K562 (cell line): ENCODE measurements around the gene PLCB1. TPM values are rescaled to one million over a fixed set of nuclear protein-coding genes. Genes with fewer than 3 reads are reported as not detected.

ENCODE experiments used
- ATAC-seq: fragments of 200-7000 bp; cut with Tn5 transposase; 3 replicates; pipeline ENCODE4 v1.9.1; 2020; ENCODE audit warnings: moderate library complexity
- BruUV-seq: library from RNA; stranded (reverse); fragments of 400-500 nt; replicated peaks from 2 replicates; lab custom pipeline; 2021; lab: Mats Ljungman, UMichigan
- CTCF ChIA-PET: fragments of 300-600 bp; formaldehyde crosslinking; extraction: SDS; loops from one replicate; lab custom pipeline; 2021; ENCODE audit warnings: low intra/inter-chr PET ratio; lab: Yijun Ruan, JAX
- POLR2A ChIA-PET: fragments of 300-600, 350-650 bp; sonication (Branson Sonifier 250); formaldehyde crosslinking; extraction: SDS; loops from one replicate; lab custom pipeline; 2021; ENCODE audit warnings: antibody characterized with exemption, inconsistent platforms; lab: Yijun Ruan, JAX
- DNase-seq, 4 experiments: peaks; one replicate each; pipeline versions ENCODE4 v3.0.0 to v3.0.0-alpha.2; 2011 to 2018; ENCODE audit warnings: low spot score in 3 of 4, mixed read lengths in 3 of 4; ENCODE audit errors: extremely low read depth in 1 of 4
- FAIRE-seq: peaks from 2 replicates; lab custom pipeline; 2011; peaks lifted over from hg19 to GRCh38; lab: Jason Lieb, UNC
- H2AFZ ChIP-seq: 2 replicates; pipeline ENCODE4 v1.6.0; 2011; ENCODE audit warnings: low read depth, low read length, control low read depth, inconsistent platforms
- H3K27ac ChIP-seq: fragments of 200-600 bp; 3 replicates; pipeline ENCODE4 v1.8.0; 2011; ENCODE audit warnings: low read depth, mild to moderate bottlenecking, control low read depth, inconsistent platforms, low read length, moderate library complexity, mixed read lengths; ENCODE audit errors: extremely low read depth
- H3K27me3 ChIP-seq, 2 experiments: fragments of 300-600 bp in 1 of 2; 2 replicates in 1 of 2; 3 replicates in 1 of 2; pipeline versions ENCODE4 v1.6.0 to v1.8.0; 2011; ENCODE audit warnings: inconsistent platforms in 2 of 2, low read length in 2 of 2, mild to moderate bottlenecking in 1 of 2, mixed read lengths in 1 of 2, moderate library complexity in 1 of 2; ENCODE audit not compliant: control insufficient read depth in 2 of 2, insufficient read depth in 2 of 2
- H3K36me3 ChIP-seq: fragments of 300-600 bp; 3 replicates; pipeline ENCODE4 v1.8.0; 2011; ENCODE audit warnings: mild to moderate bottlenecking, low read length, inconsistent platforms; ENCODE audit not compliant: control insufficient read depth, insufficient read depth
- H3K4me1 ChIP-seq, 2 experiments: fragments of 200-600 bp in 1 of 2; replicated peaks in 1 of 2; 2 replicates in 1 of 2; 3 replicates in 1 of 2; pipeline versions ENCODE4 v1.5.1 to v1.8.0; 2011; ENCODE audit warnings: inconsistent platforms in 2 of 2, low read length in 2 of 2, mild to moderate bottlenecking in 1 of 2, mixed read lengths in 1 of 2, moderate library complexity in 1 of 2; ENCODE audit not compliant: control insufficient read depth in 2 of 2, insufficient read depth in 2 of 2
- H3K4me2 ChIP-seq: 2 replicates; pipeline ENCODE4 v1.6.1; 2011; ENCODE audit warnings: low read length, control low read depth, inconsistent platforms, mixed read lengths; ENCODE audit not compliant: insufficient read depth
- H3K4me3 ChIP-seq: fragments of 200-600 bp; sonication (generic), shearing (Covaris generic); 2 replicates; pipeline ENCODE4 v1.5.1; 2016; ENCODE audit warnings: control low read depth, inconsistent platforms
- H3K79me2 ChIP-seq: fragments of 200-600 bp; 3 replicates; pipeline ENCODE4 v1.8.0; 2011; ENCODE audit warnings: low read length, inconsistent platforms; ENCODE audit not compliant: control insufficient read depth, insufficient read depth
- H3K9ac ChIP-seq, 2 experiments: 2 replicates each; pipeline versions ENCODE4 v1.6.0 to v1.6.1; 2011; ENCODE audit warnings: low read depth in 2 of 2, low read length in 2 of 2, control low read depth in 1 of 2, inconsistent platforms in 1 of 2, mild to moderate bottlenecking in 1 of 2, mixed read lengths in 1 of 2; ENCODE audit not compliant: insufficient read depth in 1 of 2
- H3K9me1 ChIP-seq: one replicate; pipeline ENCODE4 v1.6.0; 2011; ENCODE audit warnings: inconsistent platforms, mild to moderate bottlenecking, low read length, moderate library complexity; ENCODE audit not compliant: control insufficient read depth, insufficient read depth
- H3K9me3 ChIP-seq: replicated peaks from 2 replicates; pipeline ENCODE4 v1.5.1; 2011; ENCODE audit warnings: low read depth, low read length, inconsistent platforms; ENCODE audit not compliant: control insufficient read depth, insufficient read depth
- H4K20me1 ChIP-seq: replicated peaks from 2 replicates; pipeline ENCODE4 v1.6.1; 2011; ENCODE audit warnings: low read length, inconsistent platforms, mixed read lengths; ENCODE audit not compliant: control insufficient read depth, insufficient read depth
- CEBPB ChIP-seq: fragments of 450-650 bp; IDR thresholded peaks from 2 replicates; pipeline ENCODE4 v1.6.1; 2016; ENCODE audit warnings: missing genetic modification characterization, missing compliant biosample characterization
- CEBPG ChIP-seq, 3 experiments: fragments of 200-800 bp in 1 of 3; sonication (Bioruptor generic) in 1 of 3; sonication (generic) in 1 of 3; formaldehyde crosslinking in 1 of 3; IDR thresholded peaks in 2 of 3; conservative IDR thresholded peaks in 1 of 3; 2 replicates each; pipeline versions ENCODE4 v1.6.1 to v1.8.0; 2016 to 2022; ENCODE audit warnings: missing compliant biosample characterization in 2 of 3, missing genetic modification characterization in 2 of 3, mild to moderate bottlenecking in 1 of 3, missing genetic modification reagents in 1 of 3
- PURB ChIP-seq: sonication (generic); formaldehyde crosslinking; IDR thresholded peaks from 2 replicates; pipeline ENCODE4 v1.9.0; 2021; ENCODE audit warnings: low read depth, mild to moderate bottlenecking, missing genetic modification reagents
- ZEB2 ChIP-seq: fragments of 450-650 bp; IDR thresholded peaks from 2 replicates; pipeline ENCODE4 v1.6.1; 2016
- ZNF232 ChIP-seq: sonication (generic); formaldehyde crosslinking; IDR thresholded peaks from 2 replicates; pipeline ENCODE4 v1.8.0; 2022; ENCODE audit warnings: mild to moderate bottlenecking, missing genetic modification reagents
- ZNF780A ChIP-seq: fragments of 250-450 bp; sonication (Bioruptor Pico); IDR thresholded peaks from 2 replicates; pipeline ENCODE4 v1.5.0; 2021; ENCODE audit warnings: mild to moderate bottlenecking
- WGBS: fragments of 100-300 bp; shearing (Covaris generic); methylation state at CpG from one replicate; pipeline ENCODE4 v1.1.6; 2016; ENCODE audit warnings: low coverage, mixed read lengths; ENCODE audit not compliant: insufficient coverage; ENCODE audit errors: missing lambda C conversion rate; 5-methylcytosine and 5-hydroxymethylcytosine counted together
- in situ Hi-C: fragments of 300-500 bp; cut with MboI; formaldehyde crosslinking; loops from 4 replicates; pipeline ENCODE4 v1.15.0; 2018; ENCODE audit warnings: inconsistent platforms, mixed read lengths
- intact Hi-C: fragments of 100-400 bp; cut with micrococcal nuclease; formaldehyde crosslinking; loops from 2 replicates; pipeline ENCODE4 v1.14.2; 2022
- polyA plus RNA-seq, 8 experiments: library from polyadenylated mRNA; depleted of rRNA in 4 of 8; stranded (reverse) in 5 of 8; unstranded in 3 of 8; fragments of >200 nt; fragmentation: Nextera tagmentation in 2 of 8; fragmentation: Illumina TruSeq in 1 of 8; extraction: Ambion mirVana in 2 of 8; extraction: Trizol in 1 of 8; gene quantifications; 2 replicates each; pipeline versions ENCODE4 v1.2.1 to v1.2.3, GENCODE V29; 2011 to 2014; ENCODE audit warnings: inconsistent platforms in 1 of 8, missing spikeins in 1 of 8
- total RNA-seq, 7 experiments: library from RNA; depleted of rRNA in 6 of 7; stranded (reverse); fragments of >200 nt in 6 of 7; fragmentation: Illumina TruSeq in 2 of 7; extraction: Trizol in 2 of 7; gene quantifications; 2 replicates each; pipeline versions ENCODE4 v1.2.1 to v1.2.3, GENCODE V29; 2011 to 2021; ENCODE audit warnings: low replicate concordance in 1 of 7

Gene PLCB1
- total and polyA plus RNA-seq, 9 of the 15 experiments (the other 6 are each of a cell fraction or from before 2014, with no cell fraction given), result 0.34 to 3.1 (median 1.3) TPM

GRCh38 chr20:8361779-8362178, 229.7 kb downstream of the PLCB1 start:
- BruUV-seq, result no TSS peak
- Histone ChIP-seq H3K36me3 (no peaks in the 10 kb centered on the region), H3K4me3 (no peak overlapping the region), H3K79me2 (no peaks in the 10 kb centered on the region), H3K4me1 (no peaks in the 10 kb centered on the region), H4K20me1 (no peaks in the 10 kb centered on the region), H2AFZ (no peak overlapping the region), H3K4me2 (no peak overlapping the region), H3K9me1 (no peaks in the 10 kb centered on the region), H3K9ac (no peak overlapping the region), H3K27ac (no peak overlapping the region), H3K9me3 (0 out of 2 replicates have a peak, but pooled peaks cover 2% of the 10 kb centered on the region), H3K27me3 (no peaks in the 10 kb centered on the region)
- ATAC-seq (no peak), DNase-seq (no peak), FAIRE-seq (no peak)
- POLR2A ChIA-PET, result no interaction called here
- CTCF ChIA-PET, result no interaction called here
- intact Hi-C loops, result no loop called here
- TF ChIP-seq PURB (CRISPR knock-in tag) (no peak), ZNF232 (CRISPR knock-in tag) (no peak)
- in situ Hi-C loops, result no loop called here

DNA sequence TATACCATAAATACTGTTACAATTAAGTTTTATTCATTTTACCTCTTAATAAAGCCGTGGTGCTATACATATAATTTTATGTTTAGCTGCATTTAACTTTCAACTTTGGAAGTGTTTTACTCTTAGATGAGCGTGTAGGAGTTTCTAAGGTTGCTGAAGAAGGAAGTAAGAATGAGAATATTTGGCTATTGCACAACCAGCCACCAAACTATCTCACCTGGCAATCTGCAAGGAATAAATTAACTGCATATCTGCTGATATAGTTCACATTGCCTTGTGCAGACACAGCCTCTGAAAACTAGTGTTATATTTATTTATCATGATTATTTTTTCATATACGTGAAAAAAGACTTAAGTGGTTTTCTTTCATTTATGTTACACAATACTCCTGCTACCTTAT, 230.4 kb downstream of the PLCB1 start:
- Histone ChIP-seq H3K27me3 (no peaks in the 10 kb centered on the region), H3K9ac (no peak overlapping the region), H3K9me3 (0 out of 2 replicates have a peak, but pooled peaks cover 2% of the 10 kb centered on the region), H4K20me1 (no peaks in the 10 kb centered on the region), H2AFZ (no peak overlapping the region), H3K4me1 (no peaks in the 10 kb centered on the region), H3K9me1 (no peaks in the 10 kb centered on the region), H3K79me2 (no peaks in the 10 kb centered on the region), H3K27ac (no peak overlapping the region), H3K36me3 (no peaks in the 10 kb centered on the region), H3K4me3 (no peak overlapping the region), H3K4me2 (no peak overlapping the region)
- in situ Hi-C loops (no loop called here), intact Hi-C loops (no loop called here)
- 0 out of 2 replicates have a peak, but pooled peaks have one; percentile 18 for TF ChIP-seq CEBPB (tag)
- TF ChIP-seq ZEB2, result no peak
- TF ChIP-seq ZNF780A, result no peak
- no peak for TF ChIP-seq CEBPG (CRISPR knock-in tag; IDR thresholded peaks at IDR 0.05)
- TF ChIP-seq CEBPG (tag; conservative IDR thresholded peaks at IDR 0.05 in 1 of 2, IDR thresholded peaks at IDR 0.05 in 1 of 2), result peak in 1 of 2 experiments; percentile 39; a peak in 1 of 4 replicates
- ATAC-seq (no peak), DNase-seq (no peak), FAIRE-seq (no peak)
- no TSS peak for BruUV-seq
- ChIA-PET CTCF (no interaction called here), POLR2A (no interaction called here)
- WGBS, result 4% methylated on average over 3 of the region's 3 CpGs
